ENCODE data around the gene ADGRV1. TPM values are rescaled to one million over a fixed set of nuclear protein-coding genes. Genes with fewer than 3 reads are reported as not detected.
"Not testable (repeated sequence)": the region's sequence is repeated elsewhere in the genome, so short reads cannot be mapped to it uniquely, and the experiment has no call there.

ADGRV1 gene
- total and polyA plus RNA-seq, 12 donors = 0.03 to 1.4 (median 0.44) TPM; not detected in 6

DNA sequence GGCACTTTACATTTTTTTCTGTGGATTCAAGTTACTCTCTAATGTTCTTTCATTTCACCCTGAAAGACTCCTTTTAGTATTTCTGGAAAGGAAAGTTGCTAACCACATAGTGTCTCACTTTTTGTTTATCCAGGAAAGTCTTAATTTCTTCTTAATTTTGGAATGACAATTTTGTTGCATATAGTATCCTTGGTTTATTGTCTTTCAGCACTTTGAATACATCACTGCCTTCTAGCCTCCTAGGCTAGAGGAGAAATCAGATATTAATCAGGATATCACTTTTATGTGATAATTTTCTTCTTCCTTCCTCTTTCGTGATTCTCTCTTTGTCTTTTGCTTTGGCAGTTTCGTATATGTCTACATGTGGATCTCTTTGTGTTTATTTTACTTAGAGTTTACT is 11.4 kb downstream of the ADGRV1 start:
- no peaks in the 10 kb centered on the region for H3K36me3 ChIP-seq
- no peak overlapping the region for H3K27ac ChIP-seq
- intact Hi-C loops (cut with DNase I) = no loop called here
- peaks cover 0 to 4% (median 0%) of the 10 kb centered on the region in 7 donors for H3K27me3 ChIP-seq
- TF ChIP-seq, protein P1, sequence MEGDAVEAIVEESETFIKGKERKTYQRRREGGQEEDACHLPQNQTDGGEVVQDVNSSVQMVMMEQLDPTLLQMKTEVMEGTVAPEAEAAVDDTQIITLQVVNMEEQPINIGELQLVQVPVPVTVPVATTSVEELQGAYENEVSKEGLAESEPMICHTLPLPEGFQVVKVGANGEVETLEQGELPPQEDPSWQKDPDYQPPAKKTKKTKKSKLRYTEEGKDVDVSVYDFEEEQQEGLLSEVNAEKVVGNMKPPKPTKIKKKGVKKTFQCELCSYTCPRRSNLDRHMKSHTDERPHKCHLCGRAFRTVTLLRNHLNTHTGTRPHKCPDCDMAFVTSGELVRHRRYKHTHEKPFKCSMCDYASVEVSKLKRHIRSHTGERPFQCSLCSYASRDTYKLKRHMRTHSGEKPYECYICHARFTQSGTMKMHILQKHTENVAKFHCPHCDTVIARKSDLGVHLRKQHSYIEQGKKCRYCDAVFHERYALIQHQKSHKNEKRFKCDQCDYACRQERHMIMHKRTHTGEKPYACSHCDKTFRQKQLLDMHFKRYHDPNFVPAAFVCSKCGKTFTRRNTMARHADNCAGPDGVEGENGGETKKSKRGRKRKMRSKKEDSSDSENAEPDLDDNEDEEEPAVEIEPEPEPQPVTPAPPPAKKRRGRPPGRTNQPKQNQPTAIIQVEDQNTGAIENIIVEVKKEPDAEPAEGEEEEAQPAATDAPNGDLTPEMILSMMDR (IDR thresholded peaks at IDR 0.05) = no peak
- H3K4me1 ChIP-seq = no peaks in the 10 kb centered on the region
- no peak for ATAC-seq
- H3K9me3 ChIP-seq = peaks cover 0 to 19% (median 4%) of the 10 kb centered on the region in 11 donors
- no peak for DNase-seq
- H3K4me3 ChIP-seq = no peak overlapping the region
- WGBS, 2 donors = 70 to 78% methylated on average over 2 of the region's 2 CpGs

DNA sequence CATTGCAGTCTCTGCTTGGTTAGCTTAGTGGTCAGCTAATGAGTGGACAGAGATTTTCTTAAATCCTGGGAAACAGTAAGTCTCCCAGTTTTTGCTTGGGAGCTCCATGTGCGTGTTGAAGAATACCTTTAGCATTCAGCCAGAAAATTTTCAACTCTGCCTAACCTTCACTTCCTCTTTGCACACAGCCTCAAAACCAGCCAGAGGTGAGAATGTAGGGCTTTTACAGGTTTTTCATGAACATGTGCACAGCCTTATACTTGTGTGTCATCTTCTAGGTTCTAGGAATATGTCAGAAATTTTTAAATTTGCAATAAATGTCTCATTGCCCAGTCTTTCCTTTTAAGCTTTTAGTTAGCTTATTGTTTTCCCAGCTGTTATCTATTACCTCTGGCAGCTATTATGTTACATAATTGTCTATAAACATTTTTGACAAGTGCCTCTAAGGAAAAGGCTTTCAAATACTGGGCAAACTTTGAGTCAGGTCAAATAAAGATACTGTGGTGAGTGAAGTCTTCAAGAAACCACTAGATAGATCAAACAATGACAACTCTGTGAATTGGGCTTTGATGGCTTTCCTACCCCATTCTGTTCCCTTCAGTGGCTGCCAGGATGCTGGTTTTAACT is 12.7 kb downstream of the ADGRV1 start:
- ATAC-seq = no peak
- H3K9me3 ChIP-seq = peaks cover 0 to 19% (median 4%) of the 10 kb centered on the region in 11 donors
- TF ChIP-seq, protein P1 (IDR thresholded peaks at IDR 0.05) = no peak
- no peaks in the 10 kb centered on the region for H3K4me1 ChIP-seq
- WGBS, 2 donors = 92 to 100% methylated on average over 1 of the region's 1 CpG
- peaks cover 0 to 4% (median 0%) of the 10 kb centered on the region in 7 donors for H3K27me3 ChIP-seq
- H3K36me3 ChIP-seq = no peaks in the 10 kb centered on the region
- intact Hi-C loops (cut with DNase I) = no loop called here
- no peak overlapping the region for H3K27ac ChIP-seq
- no peak for DNase-seq
- H3K4me3 ChIP-seq = no peak overlapping the region

DNA sequence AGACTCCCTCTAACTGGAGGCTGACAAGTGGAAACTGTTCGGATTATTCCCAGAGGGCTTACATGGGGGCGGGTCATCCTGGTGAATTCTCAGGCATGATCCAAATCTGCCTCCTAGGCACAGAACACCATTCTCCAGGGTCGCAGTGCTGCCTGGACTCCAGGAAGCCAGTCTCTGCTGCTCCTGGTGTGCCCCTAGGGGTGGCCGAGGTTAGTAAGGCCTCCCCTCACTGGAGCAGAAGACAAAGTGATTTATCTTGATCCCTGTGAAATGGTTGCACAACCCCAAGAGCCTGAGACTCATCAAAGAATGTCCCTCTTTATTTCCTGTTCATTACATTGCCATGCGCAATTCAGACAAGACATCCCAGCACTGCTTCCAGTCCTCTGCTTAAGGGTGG is 17.1 kb downstream of the ADGRV1 start:
- TF ChIP-seq, protein P1 (IDR thresholded peaks at IDR 0.05) = no peak
- Histone ChIP-seq H3K27ac (no peak overlapping the region), H3K36me3 (no peaks in the 10 kb centered on the region), H3K4me3 (no peak overlapping the region), H3K4me1 (no peaks in the 10 kb centered on the region), H3K9me3 (peaks cover 0 to 26% (median 0%) of the 10 kb centered on the region in 11 donors), H3K27me3 (peaks cover 0 to 3% (median 0%) of the 10 kb centered on the region in 7 donors)
- ATAC-seq (no peak), DNase-seq (no peak)
- intact Hi-C loops (cut with DNase I) = no loop called here
- 83 to 86% methylated on average over 5 of the region's 5 CpGs for whole genome bisulfite sequencing, 2 donors

DNA sequence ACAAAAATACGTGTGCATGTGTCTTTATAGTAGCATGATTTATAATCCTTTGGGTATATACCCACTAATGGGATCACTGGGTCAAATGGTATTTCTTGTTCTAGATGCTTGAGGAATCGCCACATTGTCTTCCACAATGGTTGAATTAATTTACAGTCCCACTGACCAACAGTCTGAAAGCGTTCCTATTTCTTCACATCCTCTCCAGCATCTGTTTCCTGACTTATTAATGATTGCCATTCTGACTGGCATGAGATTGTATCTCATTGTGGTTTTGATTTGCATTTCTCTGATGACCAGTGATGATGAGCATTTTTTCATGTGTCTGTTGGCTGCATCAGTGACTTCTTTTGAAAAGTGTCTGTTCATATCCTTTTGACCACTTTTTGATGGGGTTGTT is 18.0 kb downstream of the ADGRV1 start:
- H3K36me3 ChIP-seq; intact Hi-C loops (cut with DNase I); H3K27ac ChIP-seq; ATAC-seq; H3K4me3 ChIP-seq; H3K27me3 ChIP-seq; H3K4me1 ChIP-seq; DNase-seq: not testable (repeated sequence)
- 79 to 82% methylated on average over 3 of the region's 3 CpGs for WGBS, 2 donors
- peaks cover 0 to 26% (median 0%) of the 10 kb centered on the region in 11 donors for H3K9me3 ChIP-seq

DNA sequence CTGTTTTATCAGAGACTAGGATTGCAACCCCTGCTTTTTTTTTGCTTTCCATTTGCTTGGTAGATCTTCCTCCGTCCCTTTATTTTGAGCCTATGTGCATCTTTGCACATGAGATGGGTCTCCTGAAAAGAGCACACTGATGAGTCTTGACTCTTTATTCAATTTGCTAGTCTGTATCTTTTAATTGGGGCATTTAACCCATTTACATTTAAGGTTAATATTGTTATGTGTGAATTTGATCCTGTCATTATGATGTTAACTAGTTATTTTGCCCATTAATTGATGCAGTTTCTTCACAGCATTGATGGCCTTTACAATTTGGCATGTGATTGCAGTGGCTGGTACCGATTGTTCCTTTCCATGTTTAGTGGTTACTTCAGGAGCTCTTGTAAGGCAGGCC is 21.3 kb downstream of the ADGRV1 start:
- intact Hi-C loops (cut with DNase I); DNase-seq; H3K4me3 ChIP-seq; H3K27me3 ChIP-seq; H3K36me3 ChIP-seq; H3K27ac ChIP-seq; ATAC-seq; H3K4me1 ChIP-seq: not testable (repeated sequence)
- 79% methylated on average over 2 of the region's 2 CpGs for WGBS, 2 donors
- H3K9me3 ChIP-seq = peaks cover 0 to 26% (median 0%) of the 10 kb centered on the region in 11 donors

Data from heart right ventricle (tissue), 16 donors.